Panc1 (cell line): ENCODE data around the gene CRISPLD2. TPM values are rescaled to one million over a fixed set of nuclear protein-coding genes. Genes with fewer than 3 reads are reported as not detected.

Source experiments
- ATAC-seq: fragments of 200-7000 bp; cut with Tn5 transposase; 2 replicates; pipeline ENCODE4 v1.9.1; 2020; ENCODE audit warnings: mild to moderate bottlenecking, moderate library complexity
- BruUV-seq: library from RNA; stranded (reverse); fragments of 400-500 nt; replicated peaks from 2 replicates; lab custom pipeline; 2021; lab: Mats Ljungman, UMichigan
- CTCF ChIA-PET: fragments of 300-600 bp; sonication (Branson Sonifier 250); formaldehyde crosslinking; loops from one replicate; lab custom pipeline; 2022; ENCODE audit warnings: antibody characterized with exemption; lab: Charles Lee
- POLR2A ChIA-PET: fragments of 300-600 bp; sonication (Branson Sonifier 250); formaldehyde crosslinking; loops from one replicate; lab custom pipeline; 2022; ENCODE audit warnings: antibody characterized with exemption; lab: Charles Lee
- DNase-seq: peaks from one replicate; pipeline ENCODE4 v3.0.0-alpha.2; 2010; ENCODE audit warnings: low read depth, low spot score
- H3K27ac ChIP-seq: 2 replicates; pipeline ENCODE4 v1.5.1; 2011; ENCODE audit warnings: mild to moderate bottlenecking, low read length, inconsistent platforms
- H3K27me3 ChIP-seq: fragments of 200-500 bp; sonication (Bioruptor generic); 2 replicates; pipeline ENCODE4 v1.6.0; 2014; ENCODE audit warnings: low read length, inconsistent platforms; ENCODE audit not compliant: control insufficient read depth, insufficient read depth
- H3K36me3 ChIP-seq: fragments of 200-500 bp; sonication (Bioruptor generic); 2 replicates; pipeline ENCODE4 v1.5.1; 2014; ENCODE audit warnings: inconsistent platforms, mild to moderate bottlenecking, low read length, moderate library complexity; ENCODE audit not compliant: control insufficient read depth, insufficient read depth
- H3K4me1 ChIP-seq: 2 replicates; pipeline ENCODE4 v1.5.1; 2011; ENCODE audit warnings: inconsistent platforms, mild to moderate bottlenecking, low read length, moderate library complexity; ENCODE audit not compliant: control insufficient read depth, insufficient read depth
- H3K4me3 ChIP-seq, 2 experiments: 2 replicates each; pipeline ENCODE4 v1.5.1; 2011 to 2012; ENCODE audit warnings: low read depth in 2 of 2, low read length in 2 of 2, mild to moderate bottlenecking in 2 of 2, inconsistent platforms in 1 of 2, moderate library complexity in 1 of 2
- H3K9me3 ChIP-seq: fragments of 200-500 bp; sonication (Bioruptor generic); 2 replicates; pipeline ENCODE4 v1.5.1; 2014; ENCODE audit warnings: low read depth, mild to moderate bottlenecking, inconsistent platforms, low read length, moderate library complexity; ENCODE audit not compliant: control insufficient read depth, insufficient read depth
- CTCF ChIP-seq: fragments of 450-650 bp; IDR thresholded peaks from 2 replicates; pipeline ENCODE4 v1.5.1; 2017; ENCODE audit warnings: mild to moderate bottlenecking
- POLR2AphosphoS5 ChIP-seq: IDR thresholded peaks from 2 replicates; pipeline ENCODE4 v1.6.1; 2012; ENCODE audit warnings: mild to moderate bottlenecking, low read depth, low read length, moderate library complexity
- SIN3A ChIP-seq: IDR thresholded peaks from 2 replicates; pipeline ENCODE4 v1.6.1; 2012; ENCODE audit warnings: low read depth, mild to moderate bottlenecking, low read length, moderate library complexity, borderline replicate concordance; ENCODE audit not compliant: insufficient read depth
- TCF7L2 ChIP-seq: IDR thresholded peaks from 2 replicates; pipeline ENCODE4 v1.6.1; 2011; ENCODE audit warnings: mild to moderate bottlenecking, low read depth, low read length, inconsistent platforms
- in situ Hi-C: cut with HindIII; loops from 2 replicates; pipeline ENCODE4 v1.10.0; 2016; ENCODE audit warnings: low sequenced_read_pairs, low pct_unique_long_range_greater_than_20kb
- intact Hi-C: fragments of 100-400 bp; cut with micrococcal nuclease; formaldehyde crosslinking; loops from one replicate; pipeline ENCODE4 v1.10.0; 2022; ENCODE audit not compliant: unreplicated experiment
- total RNA-seq: library from RNA; stranded (reverse); gene quantifications from one replicate; pipeline ENCODE4 v1.2.1, GENCODE V29; 2021; ENCODE audit not compliant: unreplicated experiment
- TF ChIP-seq, protein P1 (sequence below), 2 experiments: IDR thresholded peaks; 2 replicates each; pipeline ENCODE4 v1.6.1; 2011 to 2012; ENCODE audit warnings: low read depth in 2 of 2, control low read depth in 1 of 2, low read length in 1 of 2, mild to moderate bottlenecking in 1 of 2, moderate library complexity in 1 of 2; ENCODE audit not compliant: insufficient read depth in 1 of 2

CRISPLD2 gene
- total RNA-seq, 1 experiment from 2014 or later, result 12.9 TPM

GRCh38 chr16:84839956-84840355 lies 20.2 kb downstream of the CRISPLD2 start:
- no peak overlapping the region for H3K4me3 ChIP-seq
- in situ Hi-C loops, result no loop called here
- no peak for ATAC-seq
- no peaks in the 10 kb centered on the region for H3K36me3 ChIP-seq
- no TSS peak for BruUV-seq
- H3K27me3 ChIP-seq, result no peaks in the 10 kb centered on the region
- ChIA-PET POLR2A (no interaction called here), CTCF (no interaction called here)
- intact Hi-C loops, result no loop called here
- DNase-seq, result no peak
- H3K9me3 ChIP-seq, result no peaks in the 10 kb centered on the region
- no peak overlapping the region for H3K27ac ChIP-seq
- TF ChIP-seq SIN3A (no peak), CTCF (no peak)
- peaks cover 33% of the 10 kb centered on the region for H3K4me1 ChIP-seq

DNA sequence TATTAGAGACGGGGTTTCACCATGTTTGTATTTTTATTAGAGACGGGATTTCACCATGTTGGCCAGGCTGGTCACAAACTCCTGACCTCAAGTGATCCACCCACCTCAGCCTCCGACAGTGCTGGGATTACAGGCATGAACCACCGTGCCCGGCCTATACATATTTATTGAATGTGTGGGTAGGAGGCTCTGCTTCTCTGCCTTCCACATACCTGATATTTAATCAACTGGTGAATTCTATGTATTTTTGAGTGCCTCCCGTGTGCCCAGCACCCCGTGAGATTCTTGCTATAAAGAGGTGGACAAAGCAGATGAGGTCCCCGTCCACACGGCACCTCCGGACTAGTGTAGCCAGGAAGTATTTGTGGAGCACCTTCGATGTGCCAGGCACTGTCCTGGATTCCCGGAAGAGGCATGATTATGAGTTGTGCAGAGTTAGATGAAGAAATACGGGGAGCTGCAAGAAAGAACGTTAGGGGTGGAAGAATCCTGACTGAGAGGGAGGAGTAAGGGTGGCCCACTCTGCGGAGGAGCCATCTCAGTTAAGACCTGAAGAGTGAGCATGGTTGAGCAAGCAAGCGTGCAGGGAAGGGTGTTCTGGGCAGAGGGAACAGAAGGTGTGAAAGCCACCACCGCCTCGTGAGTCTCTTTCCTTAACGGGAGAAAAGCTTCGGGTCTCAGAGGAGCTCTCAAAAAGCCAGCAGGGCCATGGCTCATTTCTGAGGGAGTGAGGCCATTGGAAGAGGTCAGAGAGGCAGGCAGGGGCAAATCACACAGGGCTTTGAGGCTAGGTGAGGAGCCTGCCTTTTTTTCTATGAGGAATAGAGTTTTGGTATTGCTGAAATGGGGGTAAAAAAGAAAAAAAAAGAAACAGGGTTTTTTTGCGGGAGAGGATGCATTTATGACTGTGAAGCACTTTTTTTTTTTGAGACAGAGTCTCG lies 21.2 kb downstream of the CRISPLD2 start:
- DNase-seq (no peak), ATAC-seq (no peak)
- intact Hi-C loops (no loop called here), in situ Hi-C loops (no loop called here)
- TF ChIP-seq TCF7L2 (no peak), POLR2AphosphoS5 (no peak), SIN3A (no peak), CTCF (no peak)
- TF ChIP-seq, protein P1, sequence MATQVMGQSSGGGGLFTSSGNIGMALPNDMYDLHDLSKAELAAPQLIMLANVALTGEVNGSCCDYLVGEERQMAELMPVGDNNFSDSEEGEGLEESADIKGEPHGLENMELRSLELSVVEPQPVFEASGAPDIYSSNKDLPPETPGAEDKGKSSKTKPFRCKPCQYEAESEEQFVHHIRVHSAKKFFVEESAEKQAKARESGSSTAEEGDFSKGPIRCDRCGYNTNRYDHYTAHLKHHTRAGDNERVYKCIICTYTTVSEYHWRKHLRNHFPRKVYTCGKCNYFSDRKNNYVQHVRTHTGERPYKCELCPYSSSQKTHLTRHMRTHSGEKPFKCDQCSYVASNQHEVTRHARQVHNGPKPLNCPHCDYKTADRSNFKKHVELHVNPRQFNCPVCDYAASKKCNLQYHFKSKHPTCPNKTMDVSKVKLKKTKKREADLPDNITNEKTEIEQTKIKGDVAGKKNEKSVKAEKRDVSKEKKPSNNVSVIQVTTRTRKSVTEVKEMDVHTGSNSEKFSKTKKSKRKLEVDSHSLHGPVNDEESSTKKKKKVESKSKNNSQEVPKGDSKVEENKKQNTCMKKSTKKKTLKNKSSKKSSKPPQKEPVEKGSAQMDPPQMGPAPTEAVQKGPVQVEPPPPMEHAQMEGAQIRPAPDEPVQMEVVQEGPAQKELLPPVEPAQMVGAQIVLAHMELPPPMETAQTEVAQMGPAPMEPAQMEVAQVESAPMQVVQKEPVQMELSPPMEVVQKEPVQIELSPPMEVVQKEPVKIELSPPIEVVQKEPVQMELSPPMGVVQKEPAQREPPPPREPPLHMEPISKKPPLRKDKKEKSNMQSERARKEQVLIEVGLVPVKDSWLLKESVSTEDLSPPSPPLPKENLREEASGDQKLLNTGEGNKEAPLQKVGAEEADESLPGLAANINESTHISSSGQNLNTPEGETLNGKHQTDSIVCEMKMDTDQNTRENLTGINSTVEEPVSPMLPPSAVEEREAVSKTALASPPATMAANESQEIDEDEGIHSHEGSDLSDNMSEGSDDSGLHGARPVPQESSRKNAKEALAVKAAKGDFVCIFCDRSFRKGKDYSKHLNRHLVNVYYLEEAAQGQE (IDR thresholded peaks at IDR 0.05; ENCODE audit: insufficient read depth in 1 of 2, low read depth in 2 of 2, low read length in 1 of 2), result no peak
- Histone ChIP-seq H3K36me3 (no peaks in the 10 kb centered on the region), H3K4me3 (no peak overlapping the region), H3K27me3 (no peaks in the 10 kb centered on the region), H3K27ac (no peak overlapping the region), H3K4me1 (peaks cover 33% of the 10 kb centered on the region), H3K9me3 (no peaks in the 10 kb centered on the region)
- BruUV-seq, result no TSS peak
- CTCF ChIA-PET, result no interaction called here
- POLR2A ChIA-PET, result no interaction called here
